Suprapubic skin (tissue), 4 donors: ENCODE measurements around the gene EGLN2.

ENCODE experiments used
- POLR2A ChIP-seq, 2 donors: fragments of 450-650 bp; IDR thresholded peaks; one replicate each; pipeline ENCODE4 v1.6.1; 2017; ENCODE audit warnings: antibody characterized with exemption in 2 of 2, mild to moderate bottlenecking in 2 of 2, moderate library complexity in 2 of 2
- POLR2AphosphoS5 ChIP-seq, 3 donors: sonication (generic); formaldehyde crosslinking; IDR thresholded peaks; one replicate each; pipeline ENCODE4 v1.6.1; 2017; ENCODE audit warnings: antibody characterized with exemption in 3 of 3
- TF ChIP-seq, protein P1 (sequence below), 2 donors: fragments of 200-600 bp in 1 of 2; fragments of 450-650 bp in 1 of 2; sonication (generic) in 1 of 2; IDR thresholded peaks; one replicate each; pipeline ENCODE4 v1.5.1; 2016 to 2019; ENCODE audit warnings: antibody characterized with exemption in 2 of 2, mild to moderate bottlenecking in 1 of 2, moderate library complexity in 1 of 2

DNA sequence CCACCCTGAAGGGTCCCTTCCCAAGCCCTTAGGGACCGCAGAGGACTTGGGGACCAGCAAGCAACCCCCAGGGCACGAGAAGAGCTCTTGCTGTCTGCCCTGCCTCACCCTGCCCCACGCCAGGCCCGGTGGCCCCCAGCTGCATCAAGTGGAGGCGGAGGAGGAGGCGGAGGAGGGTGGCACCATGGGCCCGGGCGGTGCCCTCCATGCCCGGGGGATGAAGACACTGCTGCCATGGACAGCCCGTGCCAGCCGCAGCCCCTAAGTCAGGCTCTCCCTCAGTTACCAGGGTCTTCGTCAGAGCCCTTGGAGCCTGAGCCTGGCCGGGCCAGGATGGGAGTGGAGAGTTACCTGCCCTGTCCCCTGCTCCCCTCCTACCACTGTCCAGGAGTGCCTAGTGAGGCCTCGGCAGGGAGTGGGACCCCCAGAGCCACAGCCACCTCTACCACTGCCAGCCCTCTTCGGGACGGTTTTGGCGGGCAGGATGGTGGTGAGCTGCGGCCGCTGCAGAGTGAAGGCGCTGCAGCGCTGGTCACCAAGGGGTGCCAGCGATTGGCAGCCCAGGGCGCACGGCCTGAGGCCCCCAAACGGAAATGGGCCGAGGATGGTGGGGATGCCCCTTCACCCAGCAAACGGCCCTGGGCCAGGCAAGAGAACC lies 1.5 kb downstream of the EGLN2 start:
- no peak for TF ChIP-seq POLR2A (IDR thresholded peaks at IDR 0.05)
- TF ChIP-seq, protein P1, sequence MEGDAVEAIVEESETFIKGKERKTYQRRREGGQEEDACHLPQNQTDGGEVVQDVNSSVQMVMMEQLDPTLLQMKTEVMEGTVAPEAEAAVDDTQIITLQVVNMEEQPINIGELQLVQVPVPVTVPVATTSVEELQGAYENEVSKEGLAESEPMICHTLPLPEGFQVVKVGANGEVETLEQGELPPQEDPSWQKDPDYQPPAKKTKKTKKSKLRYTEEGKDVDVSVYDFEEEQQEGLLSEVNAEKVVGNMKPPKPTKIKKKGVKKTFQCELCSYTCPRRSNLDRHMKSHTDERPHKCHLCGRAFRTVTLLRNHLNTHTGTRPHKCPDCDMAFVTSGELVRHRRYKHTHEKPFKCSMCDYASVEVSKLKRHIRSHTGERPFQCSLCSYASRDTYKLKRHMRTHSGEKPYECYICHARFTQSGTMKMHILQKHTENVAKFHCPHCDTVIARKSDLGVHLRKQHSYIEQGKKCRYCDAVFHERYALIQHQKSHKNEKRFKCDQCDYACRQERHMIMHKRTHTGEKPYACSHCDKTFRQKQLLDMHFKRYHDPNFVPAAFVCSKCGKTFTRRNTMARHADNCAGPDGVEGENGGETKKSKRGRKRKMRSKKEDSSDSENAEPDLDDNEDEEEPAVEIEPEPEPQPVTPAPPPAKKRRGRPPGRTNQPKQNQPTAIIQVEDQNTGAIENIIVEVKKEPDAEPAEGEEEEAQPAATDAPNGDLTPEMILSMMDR (IDR thresholded peaks at IDR 0.05), result no peak
- no peak for TF ChIP-seq POLR2AphosphoS5 (IDR thresholded peaks at IDR 0.05)
